Stimulated activated CD4-positive, alpha-beta T cell treated with anti-CD3 and anti-CD28 coated beads, Interleukin-4, amount 100 ng/mL, for 1 hour (primary cell): Measurements from ENCODE around the gene HSPB2.
"Not testable (repeated sequence)": the region's sequence is repeated elsewhere in the genome, so short reads cannot be mapped to it uniquely, and the experiment has no call there.

ENCODE experiments used
- DNase-seq: peaks from one replicate; pipeline ENCODE4 v3.0.0-alpha.2; 2020

The HSPB2 gene

DNA sequence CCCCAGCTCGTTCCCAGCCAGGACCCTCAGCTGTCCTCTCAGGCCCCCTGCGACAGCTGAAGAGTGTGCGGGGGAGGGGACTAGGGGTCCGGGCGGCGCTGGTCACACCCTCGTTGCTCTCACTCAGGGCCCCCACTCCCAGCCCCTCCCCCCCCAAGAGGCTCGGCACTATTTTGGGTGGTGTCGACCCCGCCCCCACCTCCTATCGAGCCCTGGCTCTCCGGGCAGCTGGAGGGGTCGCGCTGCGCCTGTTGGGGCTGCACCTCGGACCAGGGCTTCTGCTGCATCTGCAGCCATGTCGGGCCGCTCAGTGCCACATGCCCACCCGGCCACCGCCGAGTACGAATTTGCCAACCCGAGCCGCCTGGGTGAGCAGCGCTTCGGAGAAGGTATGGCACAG lies at the start of gene HSPB2:
HSPB2 (plus strand) TSS at position 200 of the 400 bp plus-strand sequence; CDS start at position 296, 96 bp downstream.
- no peak for DNase-seq

DNA sequence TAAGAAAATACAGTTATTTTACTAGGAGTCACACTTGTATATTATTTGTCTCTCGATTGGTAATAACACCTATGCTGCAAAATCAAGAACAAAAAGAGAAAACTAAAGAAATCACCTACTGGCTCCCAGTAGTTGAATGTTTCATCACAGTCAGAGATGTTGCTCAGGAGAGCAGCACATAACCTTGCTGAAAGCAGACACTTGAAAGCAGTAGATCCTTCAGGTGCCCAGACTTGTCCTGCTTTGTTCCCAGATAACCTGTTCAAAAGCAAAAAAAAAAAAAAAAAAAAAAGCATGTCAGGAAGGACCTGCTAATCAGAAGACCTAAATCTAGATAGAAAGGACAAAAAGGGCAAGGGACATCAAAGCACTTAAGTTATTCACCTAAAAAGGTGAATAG lies 42.4 kb upstream of the HSPB2 start:
- no peak for DNase-seq

DNA sequence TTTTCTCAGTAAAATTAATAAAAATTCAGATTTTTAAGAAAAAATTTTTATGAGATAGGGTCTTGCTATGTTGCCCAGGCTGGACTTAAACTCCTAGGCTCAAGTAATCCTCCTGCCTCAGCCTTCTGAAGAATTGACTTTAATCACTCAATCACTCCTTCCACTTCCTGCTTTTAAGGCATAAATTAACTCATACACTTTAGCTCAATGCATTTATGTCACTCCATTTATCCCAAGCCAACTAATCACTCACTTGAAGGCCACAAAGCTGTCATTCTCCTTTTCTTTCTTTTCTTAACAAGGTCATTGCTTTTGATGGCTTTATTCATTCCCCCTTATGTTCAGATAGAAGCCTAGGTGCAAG lies 42.0 kb upstream of the HSPB2 start:
- no peak for DNase-seq

GRCh38 chr11:111870886-111871692 lies 41.4 kb upstream of the HSPB2 start, which contains the start of gene ALG9:
Gene ALG9 (minus strand): TSS chr11:111871581. CDS start chr11:111871482, 99 bp downstream.
- DNase-seq: peak; percentile 94

- DNase-seq: no peak
These were observed 40.8 kb upstream of the HSPB2 start for GRCh38 chr11:111871693-111872161.

- no peak for DNase-seq
These were observed 34.1 kb upstream of the HSPB2 start for GRCh38 chr11:111878385-111878848.

DNA sequence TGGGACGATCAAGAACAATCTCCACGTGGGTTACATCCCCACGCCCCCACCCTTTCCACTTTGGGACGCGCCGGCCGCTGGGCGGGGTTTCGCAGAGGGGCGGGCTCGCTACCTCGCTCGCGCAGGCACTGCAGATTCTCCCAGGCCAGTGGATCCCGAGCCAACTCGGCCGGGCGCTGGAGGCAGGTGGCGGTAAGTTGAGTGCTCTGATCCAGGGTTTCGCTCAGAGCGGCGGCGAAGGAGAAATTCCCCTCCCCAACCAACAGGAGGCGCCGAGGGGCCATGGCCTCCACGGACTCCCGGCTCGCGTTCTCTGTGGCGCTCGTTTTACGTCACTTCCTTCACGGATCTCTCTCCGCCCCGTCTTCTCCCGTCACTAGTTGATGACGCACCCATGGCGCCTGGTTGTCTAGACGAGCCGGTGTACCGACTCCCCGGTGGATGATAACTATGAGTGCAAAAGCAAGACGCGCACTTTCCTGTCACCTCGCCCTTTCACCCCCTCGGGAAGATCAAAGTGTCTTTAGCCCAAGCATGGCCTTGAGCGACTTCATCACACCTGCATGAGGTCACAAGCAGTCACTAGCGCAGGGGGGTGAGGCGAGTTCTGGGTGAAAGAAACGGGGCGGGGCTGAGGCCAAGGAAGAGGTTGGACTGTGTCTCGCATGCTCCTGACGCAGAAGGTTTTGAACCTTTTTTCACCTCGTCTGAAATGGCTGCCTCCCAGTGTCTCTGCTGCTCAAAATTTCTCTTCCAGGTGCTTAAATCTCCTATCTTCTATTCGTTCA lies 33.5 kb upstream of the HSPB2 start, which contains the start of the genes CFAP68 and FDXACB1:
CFAP68 (plus strand) TSS at position 693 of the 788 bp plus-strand sequence; CDS start at position 713, 20 bp downstream.
FDXACB1 (minus strand) TSS at position 317 of the 788 bp plus-strand sequence; CDS start at position 284, 33 bp downstream.
- peak; percentile 89 for DNase-seq

GRCh38 chr11:111879637-111879960 lies 32.9 kb upstream of the HSPB2 start:
- DNase-seq: no peak

GRCh38 chr11:111882202-111882601 lies 30.3 kb upstream of the HSPB2 start:
- DNase-seq: no peak

- DNase-seq: not testable (repeated sequence)
These were observed 27.5 kb upstream of the HSPB2 start for GRCh38 chr11:111885053-111885452.

DNA sequence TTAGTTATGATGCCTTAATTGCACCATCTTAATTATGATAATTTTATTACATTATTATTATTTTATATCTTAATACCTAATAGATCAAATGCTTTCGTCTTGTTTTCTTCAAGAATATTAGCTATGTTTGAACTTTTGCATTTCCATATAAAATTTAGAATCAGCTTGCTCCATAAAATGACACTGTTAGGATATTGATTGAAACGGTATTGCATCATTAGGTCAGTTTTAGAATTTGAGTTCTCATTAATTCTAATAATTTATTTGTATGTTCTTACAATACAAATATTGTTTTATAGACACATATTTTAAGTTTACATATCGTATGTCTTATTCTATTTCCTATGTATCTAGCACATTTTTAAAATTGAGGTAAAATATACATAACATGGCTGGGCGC lies 26.5 kb upstream of the HSPB2 start:
- no peak for DNase-seq

DNA sequence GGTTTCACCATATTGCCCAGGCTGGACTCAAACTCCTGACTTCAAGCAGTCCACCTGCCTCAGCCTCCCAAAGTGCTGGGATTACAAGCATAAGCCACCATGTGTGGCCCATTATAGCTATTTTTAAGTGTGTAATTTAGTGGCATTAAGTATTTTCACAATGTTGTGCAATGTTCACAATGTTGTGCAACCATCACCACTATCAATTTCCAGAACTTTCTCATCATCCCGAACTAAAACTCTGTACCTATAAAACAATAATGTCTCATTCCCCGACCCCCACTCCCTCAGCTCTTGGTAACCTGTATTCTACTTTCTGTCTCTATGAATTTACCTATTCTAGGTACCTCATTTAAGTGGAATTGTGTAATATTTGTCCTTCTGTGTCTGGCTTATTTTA lies 25.7 kb upstream of the HSPB2 start:
- DNase-seq: no peak

DNA sequence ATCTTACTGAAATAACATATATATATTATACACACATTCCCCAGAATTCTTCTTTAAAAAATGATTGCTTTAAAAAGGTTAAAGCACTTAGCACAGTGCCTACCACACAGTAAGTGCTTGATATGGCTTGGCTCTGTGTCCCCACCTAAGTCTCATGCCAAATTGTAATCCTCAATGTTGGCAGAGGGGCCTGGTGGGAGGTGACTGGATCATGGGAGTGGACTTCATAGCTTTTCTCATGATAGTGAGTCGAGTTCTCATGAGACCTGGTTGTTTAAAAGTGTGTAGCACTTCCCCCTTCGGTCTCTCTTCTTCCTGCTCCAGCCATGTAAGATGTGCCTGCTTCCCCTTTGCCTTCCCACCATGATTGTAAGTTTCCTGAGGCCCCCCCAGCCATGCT lies 7.1 kb upstream of the HSPB2 start:
- no peak for DNase-seq

- no peak for DNase-seq
These were observed 5.9 kb upstream of the HSPB2 start for GRCh38 chr11:111906680-111907079.

DNA sequence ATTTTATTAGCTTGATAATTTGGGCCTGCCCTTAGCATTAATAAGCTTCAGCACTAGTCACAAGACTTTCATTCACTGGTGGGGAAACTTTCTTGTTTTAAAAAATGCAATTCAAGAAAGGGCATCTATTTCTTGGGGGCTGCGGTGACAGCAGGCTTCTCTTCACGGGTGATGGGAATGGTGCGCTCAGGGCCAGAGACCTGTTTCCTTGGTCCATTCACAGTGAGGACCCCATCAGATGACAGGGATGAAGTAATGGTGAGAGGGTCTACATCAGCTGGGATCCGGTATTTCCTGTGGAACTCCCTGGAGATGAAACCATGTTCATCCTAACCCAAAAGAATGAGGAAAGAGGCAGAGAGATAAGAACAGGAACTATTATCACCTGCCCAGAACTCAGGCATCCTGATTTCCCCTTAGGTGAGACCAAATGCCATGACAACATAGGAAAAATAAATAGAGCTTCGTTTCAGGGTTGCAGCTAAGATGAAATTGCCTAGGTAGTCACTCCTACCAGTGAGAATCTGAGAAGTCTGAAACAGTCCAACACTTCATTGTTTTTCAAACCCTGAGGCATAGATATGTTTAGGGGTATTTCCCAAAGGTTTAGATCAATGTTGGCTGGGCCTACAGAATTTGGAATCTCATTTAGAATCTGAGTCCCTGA lies 3.8 kb upstream of the HSPB2 start:
- no peak for DNase-seq

DNA sequence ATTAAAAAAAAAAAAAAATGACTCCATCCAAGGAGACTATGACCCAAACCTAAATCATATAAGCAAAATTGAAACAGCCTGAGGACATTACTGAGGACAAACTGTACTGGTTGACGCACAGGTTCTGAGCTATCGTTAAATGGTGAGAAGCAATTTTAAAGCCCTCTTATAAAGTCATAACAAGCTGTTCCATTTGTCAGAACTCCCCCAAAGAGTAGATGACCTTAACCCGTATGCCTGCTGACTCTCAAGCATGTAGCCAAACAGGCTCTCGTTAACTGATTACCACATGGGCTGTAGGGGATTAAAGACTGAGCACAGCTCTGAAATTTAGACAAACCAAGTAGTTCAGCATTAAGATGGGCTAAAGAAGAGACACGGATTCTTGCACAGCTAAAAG lies 3.2 kb upstream of the HSPB2 start:
- DNase-seq: no peak

- no peak for DNase-seq
These were observed 1.6 kb upstream of the HSPB2 start for GRCh38 chr11:111910676-111911562.

DNA sequence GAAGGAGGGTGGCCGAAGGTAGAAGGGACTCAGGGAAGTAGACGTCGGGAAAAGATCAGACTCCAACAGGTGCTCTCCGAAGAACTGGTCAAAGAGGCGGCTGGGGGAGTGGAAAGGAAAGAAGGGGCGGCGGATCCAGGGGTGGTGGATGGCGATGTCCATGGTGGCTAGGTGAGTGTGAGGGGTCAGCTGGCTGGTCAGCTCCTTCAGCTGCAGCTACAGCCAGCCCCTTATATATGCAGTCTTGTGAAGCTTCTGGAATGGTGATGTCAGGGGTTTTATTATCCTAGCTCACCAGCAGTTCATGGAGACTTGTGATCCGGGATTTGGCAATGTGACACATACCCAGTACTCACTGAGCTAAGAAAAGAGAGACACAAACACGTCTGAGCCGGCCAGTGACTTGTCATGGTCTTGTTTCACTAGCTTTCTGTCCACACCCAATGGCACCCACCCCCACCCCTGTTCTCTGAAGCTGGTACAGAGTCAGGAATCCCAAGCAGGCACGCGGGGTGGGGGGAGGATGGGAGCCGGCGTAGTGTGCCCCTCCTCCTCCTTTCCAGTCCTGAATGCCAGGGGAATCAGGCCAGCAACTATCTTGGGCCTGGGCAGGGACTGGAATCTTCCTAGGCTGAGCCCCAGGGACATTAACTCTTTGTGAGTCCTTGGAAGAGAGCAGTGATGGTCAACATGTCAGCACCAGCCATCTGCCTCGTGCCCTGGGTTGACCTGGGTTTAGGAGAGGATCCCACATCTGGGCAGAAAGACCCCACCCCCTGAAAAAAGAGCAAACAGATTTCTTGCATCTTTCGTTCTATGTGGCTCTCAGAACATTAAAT lies 752 bp upstream of the HSPB2 start, which contains the start of gene CRYAB:
CRYAB (minus strand) TSS at position 208 of the 839 bp plus-strand sequence; CDS start at position 162, 46 bp downstream.
- DNase-seq: no peak

DNA sequence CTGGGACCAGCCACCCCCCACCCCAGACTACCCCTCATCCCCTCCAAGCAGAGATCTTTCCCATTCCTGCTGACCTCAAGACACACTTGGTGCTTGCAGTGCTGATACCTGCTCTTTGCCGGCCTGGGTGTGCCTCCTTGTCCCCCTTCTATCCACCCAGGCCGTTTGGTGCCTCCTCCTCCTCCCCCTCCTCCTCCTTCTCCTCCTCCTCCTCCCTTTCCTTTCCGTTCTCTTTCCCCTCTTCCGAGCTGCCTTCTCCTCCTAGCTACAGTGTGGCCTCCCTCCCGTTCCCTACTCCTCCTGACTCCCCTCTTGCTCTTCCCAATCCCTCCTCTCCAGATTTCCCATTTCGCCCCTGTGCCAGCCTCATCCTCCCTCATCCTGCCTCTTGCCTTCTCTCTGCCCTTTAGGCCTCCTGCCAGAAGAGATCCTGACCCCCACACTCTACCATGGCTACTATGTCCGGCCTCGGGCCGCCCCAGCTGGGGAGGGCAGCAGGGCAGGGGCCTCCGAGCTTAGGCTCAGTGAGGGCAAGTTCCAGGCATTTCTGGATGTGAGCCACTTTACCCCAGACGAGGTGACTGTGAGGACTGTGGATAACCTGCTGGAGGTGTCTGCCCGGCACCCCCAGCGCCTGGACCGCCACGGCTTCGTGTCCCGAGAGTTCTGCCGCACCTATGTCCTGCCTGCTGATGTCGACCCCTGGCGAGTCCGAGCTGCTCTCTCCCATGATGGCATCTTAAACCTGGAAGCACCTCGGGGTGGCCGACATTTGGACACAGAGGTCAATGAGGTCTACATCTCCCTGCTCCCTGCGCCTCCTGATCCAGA lies 712 bp downstream of the HSPB2 start:
- no peak for DNase-seq

GRCh38 chr11:111913997-111914396 lies 1.5 kb downstream of the HSPB2 start:
- no peak for DNase-seq
